HepG2 (cell line): Measurements from ENCODE around the gene NDE1. TPM values are rescaled to one million over a fixed set of nuclear protein-coding genes. Genes with fewer than 3 reads are reported as not detected.

ENCODE experiments used
- ATAC-seq: fragments of 200-7000 bp; cut with Tn5 transposase; 3 replicates; pipeline ENCODE4 v1.9.1; 2020; ENCODE audit warnings: mild to moderate bottlenecking, moderate library complexity
- BruUV-seq: library from RNA; stranded (reverse); fragments of 400-500 nt; replicated peaks from 2 replicates; lab custom pipeline; 2021; lab: Mats Ljungman, UMichigan
- CTCF ChIA-PET: fragments of 300-600 bp; formaldehyde crosslinking; extraction: SDS; loops from one replicate; lab custom pipeline; 2021; ENCODE audit warnings: low total read pairs, inconsistent platforms, low intra/inter-chr PET ratio; lab: Yijun Ruan, JAX
- POLR2A ChIA-PET: fragments of 350-600 bp; sonication (Branson Sonifier 250); formaldehyde crosslinking; loops from one replicate; lab custom pipeline; 2020; ENCODE audit warnings: antibody characterized with exemption, inconsistent platforms; lab: Yijun Ruan, JAX
- DNase-seq: peaks from one replicate; pipeline ENCODE4 v3.0.0-alpha.2; 2015; ENCODE audit warnings: low spot score
- FAIRE-seq: peaks from 3 replicates; lab custom pipeline; 2011; peaks lifted over from hg19 to GRCh38; lab: Jason Lieb, UNC
- H2AFZ ChIP-seq: one replicate; pipeline ENCODE4 v1.6.1; 2011; ENCODE audit warnings: low read length, inconsistent platforms
- H3K27ac ChIP-seq: fragments of 300-600 bp; 3 replicates; pipeline ENCODE4 v1.8.0; 2011; ENCODE audit warnings: mixed run types, mild to moderate bottlenecking, mixed read lengths, low read length, inconsistent platforms; ENCODE audit not compliant: insufficient read depth; ENCODE audit errors: extremely low read length
- H3K27me3 ChIP-seq, 2 experiments: fragments of 200-600 bp in 1 of 2; 2 replicates in 1 of 2; 3 replicates in 1 of 2; pipeline versions ENCODE4 v1.6.0 to v1.8.0; 2011; ENCODE audit warnings: low read length in 2 of 2, mild to moderate bottlenecking in 2 of 2, moderate library complexity in 2 of 2, inconsistent platforms in 1 of 2; ENCODE audit not compliant: insufficient read depth in 2 of 2, control insufficient read depth in 1 of 2
- H3K36me3 ChIP-seq, 2 experiments: fragments of 200-600 bp in 1 of 2; replicated peaks in 1 of 2; 2 replicates in 1 of 2; 3 replicates in 1 of 2; pipeline versions ENCODE4 v1.5.1 to v1.8.0; 2011; ENCODE audit warnings: low read length in 2 of 2, inconsistent platforms in 1 of 2; ENCODE audit not compliant: insufficient read depth in 2 of 2, control insufficient read depth in 1 of 2
- H3K4me1 ChIP-seq: 2 replicates; pipeline ENCODE4 v1.5.1; 2012; ENCODE audit warnings: low read length, inconsistent platforms; ENCODE audit not compliant: insufficient read depth
- H3K4me2 ChIP-seq: 2 replicates; pipeline ENCODE4 v1.6.0; 2011; ENCODE audit warnings: low read depth, low read length, inconsistent platforms
- H3K4me3 ChIP-seq, 3 experiments: fragments of 200-600 bp in 1 of 3; sonication (generic), shearing (Covaris generic) in 1 of 3; replicated peaks in 1 of 3; 2 replicates each; pipeline ENCODE4 v1.5.1; 2011 to 2016; ENCODE audit warnings: low read length in 3 of 3, inconsistent platforms in 2 of 3, low read depth in 2 of 3, mild to moderate bottlenecking in 2 of 3, control low read depth in 1 of 3, mixed read lengths in 1 of 3; ENCODE audit not compliant: insufficient read depth in 1 of 3
- H3K79me2 ChIP-seq: one replicate; pipeline ENCODE4 v1.6.1; 2011; ENCODE audit warnings: low read length, inconsistent platforms; ENCODE audit not compliant: insufficient read depth
- H3K9ac ChIP-seq: 2 replicates; pipeline ENCODE4 v1.6.0; 2011; ENCODE audit warnings: mild to moderate bottlenecking, low read depth, low read length, inconsistent platforms; ENCODE audit not compliant: insufficient read depth
- H3K9me3 ChIP-seq: 2 replicates; pipeline ENCODE4 v1.5.1; 2012; ENCODE audit warnings: mild to moderate bottlenecking, low read length
- H4K20me1 ChIP-seq: 2 replicates; pipeline ENCODE4 v1.6.0; 2011; ENCODE audit warnings: inconsistent platforms, mild to moderate bottlenecking, low read length, moderate library complexity; ENCODE audit not compliant: insufficient read depth
- ATF7 ChIP-seq, 2 experiments: fragments of 450-650 bp in 1 of 2; sonication (generic) in 1 of 2; formaldehyde crosslinking in 1 of 2; IDR thresholded peaks; 2 replicates each; pipeline versions ENCODE4 v1.4.0 to v1.6.1; 2016 to 2020; ENCODE audit warnings: antibody characterized with exemption in 1 of 2, mild to moderate bottlenecking in 1 of 2, missing genetic modification reagents in 1 of 2
- CEBPB ChIP-seq: IDR thresholded peaks from 2 replicates; pipeline ENCODE4 v1.6.1; 2011; ENCODE audit warnings: low read depth, low read length, improper control_type of control experiment, borderline replicate concordance
- CEBPG ChIP-seq: IDR thresholded peaks from 2 replicates; pipeline ENCODE4 v1.6.1; 2016
- NR2C2 ChIP-seq: sonication (generic); formaldehyde crosslinking; IDR thresholded peaks from 2 replicates; pipeline ENCODE4 v1.4.0; 2020; ENCODE audit warnings: missing genetic modification reagents, mild to moderate bottlenecking, moderate library complexity, borderline replicate concordance
- TAF15 ChIP-seq: fragments of 200-400 bp; formaldehyde crosslinking; IDR thresholded peaks from one replicate; pipeline ENCODE4 v1.6.1; 2018; ENCODE audit warnings: mild to moderate bottlenecking, low read depth, low read length; ENCODE audit not compliant: poor library complexity, severe bottlenecking
- ZKSCAN1 ChIP-seq: fragments of 150-350 bp; IDR thresholded peaks from 2 replicates; pipeline ENCODE4 v1.6.1; 2014; ENCODE audit warnings: low read length
- ZNF121 ChIP-seq: sonication (generic); formaldehyde crosslinking; IDR thresholded peaks from 2 replicates; pipeline ENCODE4 v1.5.0; 2020; ENCODE audit warnings: mild to moderate bottlenecking, missing genetic modification reagents
- WGBS: methylation state at CpG from one replicate; pipeline ENCODE4 v1.1.6; 2017; ENCODE audit warnings: low lambda C conversion rate; 5-methylcytosine and 5-hydroxymethylcytosine counted together
- in situ Hi-C: cut with HindIII; loops from 2 replicates; pipeline ENCODE4 v1.10.0; 2017; ENCODE audit warnings: low pct_unique_long_range_greater_than_20kb; ENCODE audit not compliant: extremely low pct_ligation_motif_present
- intact Hi-C: fragments of 100-400 bp; cut with micrococcal nuclease; formaldehyde crosslinking; loops from one replicate; pipeline ENCODE4 v1.10.0; 2022; ENCODE audit not compliant: unreplicated experiment
- polyA plus RNA-seq, 8 experiments: library from polyadenylated mRNA; depleted of rRNA in 3 of 8; stranded (reverse) in 7 of 8; unstranded in 1 of 8; fragments of >200 nt; fragmentation: Illumina TruSeq in 4 of 8; extraction: Trizol in 4 of 8; gene quantifications; 2 replicates each; pipeline versions ENCODE4 v1.2.1 to v1.2.3, GENCODE V29; 2011 to 2016; ENCODE audit warnings: low read depth in 4 of 8, missing spikeins in 1 of 8, mixed read lengths in 1 of 8; ENCODE audit not compliant: insufficient read depth in 1 of 8
- total RNA-seq, 5 experiments: library from RNA; depleted of rRNA; stranded (reverse); fragments of >200 nt; fragmentation: Illumina TruSeq; extraction: Trizol; gene quantifications; 2 replicates each; pipeline ENCODE4 v1.2.3, GENCODE V29; 2016; ENCODE audit warnings: low read depth in 1 of 5
- TF ChIP-seq, protein P1 (sequence below): sonication (generic); formaldehyde crosslinking; IDR thresholded peaks from 2 replicates; pipeline ENCODE4 v1.5.0; 2020; ENCODE audit warnings: mild to moderate bottlenecking, missing genetic modification reagents
- TF ChIP-seq, protein P2 (sequence below), 2 experiments: fragments of 450-650 bp in 1 of 2; sonication (generic) in 1 of 2; formaldehyde crosslinking; IDR thresholded peaks; 2 replicates each; pipeline versions ENCODE4 v1.5.0 to v1.8.0; 2020 to 2022; ENCODE audit warnings: mild to moderate bottlenecking in 1 of 2, missing genetic modification reagents in 1 of 2

NDE1 gene
- total and polyA plus RNA-seq, 2 of the 13 experiments (the other 11 are each of a cell fraction or from before 2014, with no cell fraction given) = 40.9 to 72.5 TPM

DNA sequence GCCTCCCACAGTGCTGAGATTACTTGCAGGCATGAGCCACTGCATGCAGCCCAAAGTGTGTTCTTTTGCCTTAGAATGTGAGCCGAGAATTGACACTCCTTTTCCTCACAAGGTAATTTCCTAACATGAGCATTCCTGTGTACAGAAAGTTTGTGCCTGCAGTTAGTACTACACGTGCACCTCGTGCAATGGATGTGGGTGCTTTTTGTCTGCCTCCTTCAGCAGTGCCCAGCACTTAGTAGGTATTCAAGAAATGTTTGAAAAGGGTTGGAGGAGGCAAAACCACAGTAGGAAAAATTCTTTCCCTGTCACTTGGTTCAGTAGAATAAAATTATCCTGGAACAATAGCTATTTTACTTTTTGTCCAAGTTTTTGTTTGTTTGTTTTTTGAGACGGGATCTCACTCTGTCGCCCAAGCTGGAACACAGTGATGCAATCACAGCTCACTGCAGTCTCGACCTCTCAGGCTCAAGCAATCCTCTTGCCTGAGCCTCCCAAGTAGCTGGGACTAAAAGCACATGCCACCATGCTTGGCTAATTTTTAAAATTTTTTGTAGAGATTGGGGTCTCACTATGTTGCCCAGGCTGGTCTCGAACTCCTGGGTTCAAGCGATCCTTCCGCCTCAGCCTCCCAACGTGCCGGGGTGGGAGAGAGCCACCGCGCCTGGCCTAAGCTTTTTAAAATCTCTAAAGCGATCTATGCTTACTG lies 2.4 kb downstream of the NDE1 start:
- ATAC-seq (no peak), DNase-seq (no peak)
- H3K4me2 ChIP-seq = peak overlapping the region; percentile 97
- H3K79me2 ChIP-seq = peaks cover 66% of the 10 kb centered on the region
- H2AFZ ChIP-seq = no peak overlapping the region
- peaks cover 53% of the 10 kb centered on the region for H3K4me1 ChIP-seq
- no peak overlapping the region for H3K27ac ChIP-seq
- 92% methylated on average over 14 of the region's 14 CpGs for WGBS
- POLR2A ChIA-PET = interaction anchor here (0.7 to 4.1 kb wide), 4 partner anchors 9 to 62 kb away, joined by 3 to 22 read pairs (median 3); partner anchors contain the start of gene MARF1
- H3K9me3 ChIP-seq = no peaks in the 10 kb centered on the region
- H3K9ac ChIP-seq = 0 out of 2 replicates have a peak overlapping the region, but pooled peaks have one; percentile 9
- CTCF ChIA-PET = no interaction called here
- in situ Hi-C loops = no loop called here
- peaks cover 3% of the 10 kb centered on the region in 2 experiments; a peak in 3 of 5 replicates for H3K36me3 ChIP-seq
- peak; percentile 86 for TF ChIP-seq ZKSCAN1
- TF ChIP-seq, protein P1, sequence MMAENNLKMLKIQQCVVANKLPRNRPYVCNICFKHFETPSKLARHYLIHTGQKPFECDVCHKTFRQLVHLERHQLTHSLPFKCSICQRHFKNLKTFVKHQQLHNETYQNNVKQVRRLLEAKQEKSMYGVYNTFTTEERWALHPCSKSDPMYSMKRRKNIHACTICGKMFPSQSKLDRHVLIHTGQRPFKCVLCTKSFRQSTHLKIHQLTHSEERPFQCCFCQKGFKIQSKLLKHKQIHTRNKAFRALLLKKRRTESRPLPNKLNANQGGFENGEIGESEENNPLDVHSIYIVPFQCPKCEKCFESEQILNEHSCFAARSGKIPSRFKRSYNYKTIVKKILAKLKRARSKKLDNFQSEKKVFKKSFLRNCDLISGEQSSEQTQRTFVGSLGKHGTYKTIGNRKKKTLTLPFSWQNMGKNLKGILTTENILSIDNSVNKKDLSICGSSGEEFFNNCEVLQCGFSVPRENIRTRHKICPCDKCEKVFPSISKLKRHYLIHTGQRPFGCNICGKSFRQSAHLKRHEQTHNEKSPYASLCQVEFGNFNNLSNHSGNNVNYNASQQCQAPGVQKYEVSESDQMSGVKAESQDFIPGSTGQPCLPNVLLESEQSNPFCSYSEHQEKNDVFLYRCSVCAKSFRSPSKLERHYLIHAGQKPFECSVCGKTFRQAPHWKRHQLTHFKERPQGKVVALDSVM (CRISPR knock-in tag) = peak; percentile 80
- TF ChIP-seq CEBPB = peak; percentile 84
- TF ChIP-seq ZNF121 (CRISPR knock-in tag) = peak; percentile 92
- TF ChIP-seq, protein P2, sequence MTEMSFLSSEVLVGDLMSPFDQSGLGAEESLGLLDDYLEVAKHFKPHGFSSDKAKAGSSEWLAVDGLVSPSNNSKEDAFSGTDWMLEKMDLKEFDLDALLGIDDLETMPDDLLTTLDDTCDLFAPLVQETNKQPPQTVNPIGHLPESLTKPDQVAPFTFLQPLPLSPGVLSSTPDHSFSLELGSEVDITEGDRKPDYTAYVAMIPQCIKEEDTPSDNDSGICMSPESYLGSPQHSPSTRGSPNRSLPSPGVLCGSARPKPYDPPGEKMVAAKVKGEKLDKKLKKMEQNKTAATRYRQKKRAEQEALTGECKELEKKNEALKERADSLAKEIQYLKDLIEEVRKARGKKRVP (CRISPR knock-in tag; IDR thresholded peaks at IDR 0.05) = peak in 1 of 2 experiments; percentile 63; a peak in 2 of 4 replicates
- TF ChIP-seq TAF15 = no peak
- peak; percentile 72 for TF ChIP-seq CEBPG (CRISPR knock-in tag)
- TF ChIP-seq ATF7 (IDR thresholded peaks at IDR 0.05) = peak; percentile 45; the same call in 1 of the 2 replicates
- TF ChIP-seq ATF7 (CRISPR knock-in tag; IDR thresholded peaks at IDR 0.05) = no peak
- TF ChIP-seq NR2C2 (CRISPR knock-in tag) = no peak
- TF ChIP-seq, all 625 proteins: peak for 7
- FAIRE-seq = no peak
- Histone ChIP-seq H4K20me1 (peaks cover 10% of the 10 kb centered on the region; the same call in 1 of the 2 replicates), H3K4me3 (peak overlapping the region in 2 of 3 experiments; percentile 11 to 28; a peak in 3 of 6 replicates), H3K27me3 (peaks cover 0 to 6% of the 10 kb centered on the region in 2 experiments; a peak in 1 of 5 replicates)
- no TSS peak for BruUV-seq
- intact Hi-C loops = no loop called here
